Smooth muscle cell (in vitro differentiated cells): ENCODE data around the gene GCC1. TPM values are rescaled to one million over a fixed set of nuclear protein-coding genes. Genes with fewer than 3 reads are reported as not detected.

Source experiments
- DNase-seq: peaks from one replicate; lab custom pipeline; 2025; ENCODE audit not compliant: unreplicated experiment; lab: John Stamatoyannopoulos, UW
- H2AFZ ChIP-seq: fragments of 200-600 bp; sonication (generic); 2 replicates; pipeline ENCODE4 v1.6.0; 2016; ENCODE audit warnings: antibody characterized with exemption, low read depth, mild to moderate bottlenecking
- H3F3A ChIP-seq: fragments of 200-600 bp; sonication (generic); 2 replicates; pipeline ENCODE4 v1.6.0; 2017; ENCODE audit warnings: antibody characterized with exemption, low read depth
- H3K27ac ChIP-seq: fragments of 200-600 bp; sonication (generic); 2 replicates; pipeline ENCODE4 v1.5.1; 2016; ENCODE audit warnings: low read depth, mild to moderate bottlenecking
- H3K27me3 ChIP-seq: fragments of 200-600 bp; sonication (generic); 2 replicates; pipeline ENCODE4 v1.6.1; 2016; ENCODE audit warnings: low read depth, mild to moderate bottlenecking
- H3K36me3 ChIP-seq: fragments of 200-600 bp; sonication (generic); 2 replicates; pipeline ENCODE4 v1.5.1; 2016; ENCODE audit warnings: low read depth
- H3K4me1 ChIP-seq: fragments of 200-600 bp; sonication (generic); 2 replicates; pipeline ENCODE4 v1.5.1; 2016; ENCODE audit warnings: low read depth
- H3K4me2 ChIP-seq: fragments of 200-600 bp; sonication (generic); 2 replicates; pipeline ENCODE4 v1.6.0; 2016; ENCODE audit warnings: mild to moderate bottlenecking
- H3K4me3 ChIP-seq: fragments of 200-600 bp; sonication (generic); 2 replicates; pipeline ENCODE4 v1.5.1; 2016; ENCODE audit warnings: mild to moderate bottlenecking
- H3K79me2 ChIP-seq: fragments of 200-600 bp; sonication (generic); 2 replicates; pipeline ENCODE4 v1.6.0; 2016; ENCODE audit warnings: low read depth, mild to moderate bottlenecking
- H3K9ac ChIP-seq: fragments of 200-600 bp; sonication (generic); 2 replicates; pipeline ENCODE4 v1.6.0; 2016; ENCODE audit warnings: low read depth
- H3K9me3 ChIP-seq: fragments of 200-600 bp; sonication (generic); replicated peaks from 2 replicates; pipeline ENCODE4 v1.5.1; 2016; ENCODE audit warnings: low read depth
- H4K20me1 ChIP-seq: fragments of 200-600 bp; sonication (generic); 2 replicates; pipeline ENCODE4 v1.6.0; 2016; ENCODE audit warnings: low read depth
- CTCF ChIP-seq: fragments of 200-600 bp; sonication (generic); IDR thresholded peaks from 2 replicates; pipeline ENCODE4 v1.5.1; 2017; ENCODE audit warnings: borderline replicate concordance, mild to moderate bottlenecking, antibody characterized with exemption; ENCODE audit not compliant: insufficient read depth, poor library complexity, severe bottlenecking
- WGBS: methylation state at CpG from one replicate; pipeline ENCODE4 v1.1.7; 2016; ENCODE audit warnings: low lambda C conversion rate; 5-methylcytosine and 5-hydroxymethylcytosine counted together
- polyA plus RNA-seq: library from polyadenylated mRNA; unstranded; fragments of >200 nt; fragmentation: Nextera tagmentation; extraction: Ambion mirVana; gene quantifications from 2 replicates; pipeline ENCODE4 v1.2.1, GENCODE V29; 2016
- total RNA-seq: library from RNA; depleted of rRNA; stranded (reverse); fragments of >200 nt; gene quantifications from 2 replicates; pipeline ENCODE4 v1.2.3, GENCODE V29; 2014

GCC1 gene
- total and polyA plus RNA-seq, 2 experiments from 2014 or later: 14.2 to 15.6 TPM

- Histone ChIP-seq H3K79me2 (peaks cover 20% of the 10 kb centered on the region), H3K9ac (no peak overlapping the region), H4K20me1 (peaks cover 13% of the 10 kb centered on the region), H3K27ac (no peak overlapping the region), H2AFZ (no peak overlapping the region), H3K4me2 (no peak overlapping the region), H3K27me3 (no peaks in the 10 kb centered on the region), H3F3A (no peaks in the 10 kb centered on the region), H3K4me1 (peaks cover 7% of the 10 kb centered on the region), H3K36me3 (peaks cover 3% of the 10 kb centered on the region), H3K4me3 (no peak overlapping the region), H3K9me3 (no peaks in the 10 kb centered on the region)
- TF ChIP-seq CTCF: no peak
- 97% methylated on average over 6 of the region's 6 CpGs for WGBS
- no peak for DNase-seq
These were observed 6.2 kb upstream of the GCC1 start for GRCh38 chr7:127591591-127591990.

GRCh38 chr7:127591189-127591588 lies 5.8 kb upstream of the GCC1 start:
- Histone ChIP-seq H3K9me3 (no peaks in the 10 kb centered on the region), H3F3A (no peaks in the 10 kb centered on the region), H4K20me1 (peaks cover 13% of the 10 kb centered on the region), H3K27me3 (no peaks in the 10 kb centered on the region), H3K4me3 (no peak overlapping the region), H3K9ac (no peak overlapping the region), H3K4me2 (no peak overlapping the region), H3K27ac (no peak overlapping the region), H2AFZ (no peak overlapping the region), H3K79me2 (peaks cover 20% of the 10 kb centered on the region), H3K4me1 (peaks cover 7% of the 10 kb centered on the region), H3K36me3 (peaks cover 3% of the 10 kb centered on the region)
- WGBS: 96% methylated on average over 7 of the region's 7 CpGs
- TF ChIP-seq CTCF: no peak
- no peak for DNase-seq

GRCh38 chr7:127589896-127590295 lies 4.5 kb upstream of the GCC1 start:
- no peaks in the 10 kb centered on the region for H3K27me3 ChIP-seq
- 94% methylated on average over 3 of the region's 3 CpGs for WGBS
- H4K20me1 ChIP-seq: peaks cover 13% of the 10 kb centered on the region
- no peak overlapping the region for H3K9ac ChIP-seq
- H3F3A ChIP-seq: no peaks in the 10 kb centered on the region
- no peaks in the 10 kb centered on the region for H3K9me3 ChIP-seq
- peak overlapping the region; percentile 90 for H3K4me2 ChIP-seq
- H3K36me3 ChIP-seq: peaks cover 3% of the 10 kb centered on the region
- no peak overlapping the region for H3K27ac ChIP-seq
- peaks cover 23% of the 10 kb centered on the region for H3K79me2 ChIP-seq
- no peak for DNase-seq
- TF ChIP-seq CTCF: no peak
- no peak overlapping the region for H2AFZ ChIP-seq
- no peak overlapping the region for H3K4me3 ChIP-seq
- peaks cover 9% of the 10 kb centered on the region for H3K4me1 ChIP-seq

- no peaks in the 10 kb centered on the region for H3K27me3 ChIP-seq
- peak; percentile 34 for DNase-seq
- H3K36me3 ChIP-seq: peaks cover 3% of the 10 kb centered on the region
- H4K20me1 ChIP-seq: peaks cover 23% of the 10 kb centered on the region
- H3K9me3 ChIP-seq: no peaks in the 10 kb centered on the region
- H2AFZ ChIP-seq: peak overlapping the region; percentile 95
- peaks cover 18% of the 10 kb centered on the region for H3K4me1 ChIP-seq
- H3K4me2 ChIP-seq: peak overlapping the region; percentile 90
- peaks cover 33% of the 10 kb centered on the region for H3K79me2 ChIP-seq
- H3K4me3 ChIP-seq: peak overlapping the region; percentile 98
- peak overlapping the region; percentile 69 for H3K27ac ChIP-seq
- 4% methylated on average over 43 of the region's 43 CpGs for WGBS
- no peaks in the 10 kb centered on the region for H3F3A ChIP-seq
- peak overlapping the region; percentile 97 for H3K9ac ChIP-seq
- peak; percentile 39 for TF ChIP-seq CTCF
These were observed 3.5 kb upstream of the GCC1 start for GRCh38 chr7:127588697-127589482.
